Activated naive CD4-positive, alpha-beta T cell treated with anti-CD3 and anti-CD28 coated beads, Interleukin-2, amount 50 U/mL, for 72 hours (primary cell): ENCODE measurements around the gene GCM1. TPM values are rescaled to one million over a fixed set of nuclear protein-coding genes. Genes with fewer than 3 reads are reported as not detected.

Experiments used
- ATAC-seq, 2 donors: fragments of 150-1000 bp; cut with Tn5 transposase; 2 replicates each; pipeline ENCODE4 v1.10.0; 2021; ENCODE audit warnings: mild to moderate bottlenecking in 2 of 2, moderate library complexity in 2 of 2
- DNase-seq, 2 donors: peaks; one replicate each; pipeline ENCODE4 v3.0.0; 2021 to 2022; ENCODE audit warnings: low spot score in 2 of 2
- H3K27ac Mint-ChIP-seq, 2 donors: one replicate each; pipeline ENCODE4 v1.8.0; 2022; ENCODE audit warnings: mild to moderate bottlenecking in 2 of 2, mixed read lengths in 2 of 2
- H3K36me3 Mint-ChIP-seq, 2 donors: one replicate each; pipeline ENCODE4 v1.8.0; 2022; ENCODE audit warnings: mixed read lengths in 2 of 2
- H3K9me3 Mint-ChIP-seq, 2 donors: one replicate each; pipeline ENCODE4 v1.8.0; 2022; ENCODE audit warnings: mixed read lengths in 2 of 2
- total RNA-seq, 2 donors: library from RNA; stranded (reverse); gene quantifications; one replicate each; pipeline ENCODE4 v1.2.3, GENCODE V29; 2022

Gene GCM1
- total RNA-seq, 2 donors from 2014 or later, result 0.07 TPM; not detected in 1

GRCh38 chr6:53125276-53125675 lies 23.4 kb downstream of the GCM1 start:
- Mint-ChIP-seq H3K27ac (no peak overlapping the region), H3K36me3 (no peaks in the 10 kb centered on the region), H3K9me3 (no peaks in the 10 kb centered on the region)
- DNase-seq (no peak), ATAC-seq (no peak)

GRCh38 chr6:53124131-53124800 lies 24.4 kb downstream of the GCM1 start:
- ATAC-seq (no peak), DNase-seq (no peak)
- Mint-ChIP-seq H3K9me3 (no peaks in the 10 kb centered on the region), H3K36me3 (no peaks in the 10 kb centered on the region), H3K27ac (no peak overlapping the region)

- no peak for ATAC-seq
- peak overlapping the region in 1 of 2 donors; percentile 48 for H3K27ac Mint-ChIP-seq
- H3K36me3 Mint-ChIP-seq, result peaks cover 0 to 8% of the 10 kb centered on the region in 2 donors
- peaks cover 0 to 9% of the 10 kb centered on the region in 2 donors for H3K9me3 Mint-ChIP-seq
- no peak for DNase-seq
Observed at GRCh38 chr6:53119772-53120409, 28.8 kb downstream of the GCM1 start.

GRCh38 chr6:53119349-53119748 lies 29.3 kb downstream of the GCM1 start:
- H3K27ac Mint-ChIP-seq, result peak overlapping the region in 1 of 2 donors; percentile 48
- ATAC-seq, result no peak
- peaks cover 0 to 9% of the 10 kb centered on the region in 2 donors for H3K9me3 Mint-ChIP-seq

GRCh38 chr6:53115741-53116140 lies 32.9 kb downstream of the GCM1 start:
- H3K27ac Mint-ChIP-seq, result no peak overlapping the region
- DNase-seq (no peak), ATAC-seq (no peak)
- peaks cover 0 to 8% of the 10 kb centered on the region in 2 donors for H3K36me3 Mint-ChIP-seq
- peaks cover 0 to 9% of the 10 kb centered on the region in 2 donors for H3K9me3 Mint-ChIP-seq

More at GRCh38 chr6:53119349-53119748, 29.3 kb downstream of the GCM1 start:
- H3K36me3 Mint-ChIP-seq, result peaks cover 0 to 8% of the 10 kb centered on the region in 2 donors
- DNase-seq, result no peak

- no peak overlapping the region for H3K27ac Mint-ChIP-seq
- no peak for DNase-seq
- peaks cover 0 to 8% of the 10 kb centered on the region in 2 donors for H3K36me3 Mint-ChIP-seq
- ATAC-seq, result no peak
- H3K9me3 Mint-ChIP-seq, result peaks cover 0 to 9% of the 10 kb centered on the region in 2 donors
Observed at GRCh38 chr6:53115113-53115512, 33.5 kb downstream of the GCM1 start.

GRCh38 chr6:53113742-53114141 lies 34.9 kb downstream of the GCM1 start:
- ATAC-seq (no peak), DNase-seq (no peak)
- peaks cover 0 to 8% of the 10 kb centered on the region in 2 donors for H3K36me3 Mint-ChIP-seq
- H3K9me3 Mint-ChIP-seq, result peaks cover 0 to 9% of the 10 kb centered on the region in 2 donors
- no peak overlapping the region for H3K27ac Mint-ChIP-seq

GRCh38 chr6:53112871-53113270 lies 35.8 kb downstream of the GCM1 start:
- Mint-ChIP-seq H3K36me3 (peaks cover 0 to 8% of the 10 kb centered on the region in 2 donors), H3K9me3 (peaks cover 0 to 9% of the 10 kb centered on the region in 2 donors), H3K27ac (no peak overlapping the region)
- ATAC-seq (no peak), DNase-seq (no peak)

GRCh38 chr6:53112404-53112803 lies 36.2 kb downstream of the GCM1 start:
- no peak overlapping the region for H3K27ac Mint-ChIP-seq
- DNase-seq, result no peak
- H3K36me3 Mint-ChIP-seq, result peaks cover 0 to 8% of the 10 kb centered on the region in 2 donors
- peak in 1 of 2 donors; percentile 60 for ATAC-seq
- peaks cover 0 to 9% of the 10 kb centered on the region in 2 donors for H3K9me3 Mint-ChIP-seq

- peaks cover 0 to 8% of the 10 kb centered on the region in 2 donors for H3K36me3 Mint-ChIP-seq
- DNase-seq, result no peak
- H3K9me3 Mint-ChIP-seq, result peaks cover 0 to 9% of the 10 kb centered on the region in 2 donors
- no peak overlapping the region for H3K27ac Mint-ChIP-seq
- no peak for ATAC-seq
Observed at GRCh38 chr6:53111865-53112264, 36.8 kb downstream of the GCM1 start.

- Mint-ChIP-seq H3K36me3 (no peaks in the 10 kb centered on the region), H3K9me3 (no peaks in the 10 kb centered on the region), H3K27ac (no peak overlapping the region)
- DNase-seq (no peak), ATAC-seq (no peak)
Observed at GRCh38 chr6:53109612-53110011, 39.0 kb downstream of the GCM1 start.

GRCh38 chr6:53107091-53107490 lies 41.5 kb downstream of the GCM1 start:
- DNase-seq (no peak), ATAC-seq (no peak)
- H3K36me3 Mint-ChIP-seq, result no peaks in the 10 kb centered on the region
- no peak overlapping the region for H3K27ac Mint-ChIP-seq
- no peaks in the 10 kb centered on the region for H3K9me3 Mint-ChIP-seq

GRCh38 chr6:53104916-53105315 lies 43.7 kb downstream of the GCM1 start:
- DNase-seq (no peak), ATAC-seq (no peak)
- Mint-ChIP-seq H3K36me3 (no peaks in the 10 kb centered on the region), H3K9me3 (no peaks in the 10 kb centered on the region), H3K27ac (no peak overlapping the region)

- Mint-ChIP-seq H3K27ac (no peak overlapping the region), H3K9me3 (no peaks in the 10 kb centered on the region), H3K36me3 (no peaks in the 10 kb centered on the region)
- ATAC-seq (no peak), DNase-seq (no peak)
Observed at GRCh38 chr6:53103993-53104675, 44.5 kb downstream of the GCM1 start.

GRCh38 chr6:53101006-53101405 lies 47.6 kb downstream of the GCM1 start:
- Mint-ChIP-seq H3K9me3 (no peaks in the 10 kb centered on the region), H3K36me3 (no peaks in the 10 kb centered on the region), H3K27ac (peak overlapping the region in 1 of 2 donors; percentile 54)
- ATAC-seq, result peak in 1 of 2 donors; percentile 85
- DNase-seq, result no peak

- Mint-ChIP-seq H3K27ac (peak overlapping the region in 1 of 2 donors; percentile 54), H3K9me3 (no peaks in the 10 kb centered on the region), H3K36me3 (no peaks in the 10 kb centered on the region)
- DNase-seq, result no peak
- no peak for ATAC-seq
Observed at GRCh38 chr6:53100561-53100960, 48.1 kb downstream of the GCM1 start.

GRCh38 chr6:53095716-53096115 lies 52.9 kb downstream of the GCM1 start:
- ATAC-seq (no peak), DNase-seq (no peak)
- Mint-ChIP-seq H3K9me3 (no peaks in the 10 kb centered on the region), H3K36me3 (no peaks in the 10 kb centered on the region), H3K27ac (no peak overlapping the region)
